ENCODE data around the gene KREMEN1.

The KREMEN1 gene

GRCh38 chr22:29093030-29093429 lies 20.2 kb downstream of the KREMEN1 start:
- peaks cover 3% of the 10 kb centered on the region for H3K27me3 Mint-ChIP-seq (ENCODE audit: low read depth)
- H3K27ac Mint-ChIP-seq: peak overlapping the region; percentile 85 to 89 (median 87)
- H3K4me1 Mint-ChIP-seq: peaks cover 75% of the 10 kb centered on the region
- no peaks in the 10 kb centered on the region for H3K9me3 Mint-ChIP-seq
- H3K36me3 Mint-ChIP-seq (ENCODE audit: low read depth): peaks cover 17% of the 10 kb centered on the region
- TF ChIP-seq CTCF (IDR thresholded peaks at IDR 0.05; ENCODE audit: unreplicated experiment in 3 of 3): no peak
- peak overlapping the region in 1 of 3 experiments; percentile 58 for H3K4me3 Mint-ChIP-seq

DNA sequence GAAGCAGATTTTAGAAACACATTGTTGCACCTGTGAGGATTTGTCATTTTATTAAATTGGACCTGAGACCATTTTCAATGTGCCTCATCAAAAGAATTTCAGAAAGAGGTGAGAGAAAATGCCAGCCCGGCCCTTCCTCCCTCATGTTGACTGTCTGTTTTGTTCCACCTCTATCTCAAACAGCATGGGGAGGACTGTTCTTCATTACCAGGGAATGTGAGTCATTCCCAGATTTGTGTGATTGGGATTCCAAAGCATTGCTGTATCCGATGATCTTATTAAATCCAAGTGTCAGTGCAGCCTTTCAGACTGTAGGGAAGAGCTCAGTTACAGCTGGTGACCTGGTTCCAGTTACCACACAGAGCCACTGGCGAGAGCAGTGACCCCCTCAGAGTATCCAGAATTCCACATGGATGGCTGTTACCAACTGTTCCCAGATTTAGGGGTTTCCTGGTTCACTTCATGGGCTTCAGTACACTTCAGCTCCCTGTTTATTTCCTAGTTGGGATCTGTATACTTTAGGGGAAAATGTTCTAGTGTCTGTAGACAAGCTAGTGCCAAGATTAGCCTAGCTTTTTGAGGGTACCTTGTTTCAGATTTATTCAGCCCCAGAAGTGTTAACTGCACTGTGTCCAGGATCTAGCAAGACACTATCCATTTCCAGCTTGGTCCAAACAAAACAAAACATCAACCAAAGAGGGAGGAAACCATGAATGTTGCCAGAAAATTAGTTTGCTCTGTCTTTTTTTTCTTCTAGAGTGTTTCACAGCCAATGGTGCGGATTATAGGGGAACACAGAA lies 20.9 kb downstream of the KREMEN1 start:
- peak overlapping the region in 2 of 3 experiments; percentile 30 to 58 for H3K4me3 Mint-ChIP-seq
- H3K36me3 Mint-ChIP-seq (ENCODE audit: low read depth): peaks cover 21% of the 10 kb centered on the region
- TF ChIP-seq CTCF (IDR thresholded peaks at IDR 0.05; ENCODE audit: unreplicated experiment in 3 of 3): no peak
- H3K27ac Mint-ChIP-seq: peak overlapping the region; percentile 85 to 89 (median 87)
- H3K9me3 Mint-ChIP-seq: no peaks in the 10 kb centered on the region
- H3K27me3 Mint-ChIP-seq (ENCODE audit: low read depth): peaks cover 3% of the 10 kb centered on the region
- H3K4me1 Mint-ChIP-seq: peaks cover 78% of the 10 kb centered on the region

DNA sequence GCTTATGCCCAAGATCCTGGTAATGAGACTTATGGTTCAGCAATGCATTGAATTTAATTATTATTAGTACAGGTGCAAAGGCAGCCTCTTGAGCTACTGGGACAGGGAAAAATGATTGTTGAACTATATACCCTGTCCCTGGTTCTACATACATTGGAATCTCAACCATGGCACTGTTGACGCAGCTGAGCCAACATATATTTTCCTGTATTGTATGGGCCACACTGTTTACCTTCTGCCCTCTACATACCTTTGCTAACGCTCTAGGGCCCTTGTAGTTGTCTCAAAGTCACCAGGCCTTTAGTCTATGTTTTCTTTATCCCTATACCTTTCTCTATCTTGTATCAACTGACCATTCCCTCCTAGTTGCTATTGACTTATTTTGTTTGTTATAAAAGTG lies 22.6 kb downstream of the KREMEN1 start:
- H3K36me3 Mint-ChIP-seq (ENCODE audit: low read depth): peaks cover 32% of the 10 kb centered on the region

DNA sequence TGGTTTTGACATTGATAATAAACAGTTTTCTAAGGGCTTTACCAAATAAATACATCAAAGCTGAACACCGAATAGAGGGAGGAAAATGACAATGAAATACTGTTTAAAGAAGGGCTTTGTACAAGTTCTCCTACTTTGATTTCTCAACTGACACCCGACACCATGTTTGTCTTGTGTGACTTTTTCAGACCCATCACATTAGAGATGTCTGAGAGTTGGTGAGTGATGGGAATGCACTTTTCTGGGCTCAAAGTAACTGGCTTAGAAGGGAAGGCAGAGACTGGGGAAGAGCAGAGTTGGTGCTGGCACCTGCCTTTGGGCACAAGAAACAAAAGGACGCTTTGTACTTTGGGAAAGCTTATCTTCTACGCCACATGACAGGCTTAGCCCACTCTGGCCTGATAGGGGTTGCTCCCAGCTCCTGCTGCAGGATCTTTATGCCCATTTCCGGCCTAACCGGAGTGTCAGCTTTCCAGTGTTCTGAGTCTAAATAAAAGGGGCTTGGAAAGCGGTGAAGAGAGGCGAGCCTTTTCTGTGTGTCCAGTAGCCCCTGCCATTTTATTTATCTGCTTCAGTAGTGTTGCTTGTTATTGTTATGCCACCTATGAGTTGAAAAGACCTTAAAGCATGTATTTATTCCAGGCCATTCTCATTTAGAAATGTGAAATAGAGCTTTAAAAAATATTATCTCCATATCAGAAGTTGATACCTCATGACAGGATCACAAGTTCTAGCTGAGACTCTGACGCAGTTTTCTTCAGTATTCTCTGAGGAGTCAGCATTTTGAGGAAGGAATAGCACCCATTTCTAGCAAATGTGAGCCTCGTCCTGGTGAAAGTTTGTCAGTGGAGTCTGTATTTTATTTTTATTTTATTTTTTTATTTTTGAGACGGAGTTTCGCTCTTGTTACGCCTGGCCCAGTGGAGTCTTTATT lies 24.2 kb downstream of the KREMEN1 start:
- no peak for TF ChIP-seq CTCF (IDR thresholded peaks at IDR 0.05; ENCODE audit: unreplicated experiment in 3 of 3)
- Mint-ChIP-seq H3K9me3 (no peaks in the 10 kb centered on the region), H3K4me3 (peak overlapping the region in 1 of 3 experiments; percentile 2), H3K27me3 (ENCODE audit: low read depth) (no peaks in the 10 kb centered on the region), H3K27ac (peak overlapping the region; percentile 75 to 89 (median 81)), H3K4me1 (peaks cover 56% of the 10 kb centered on the region), H3K36me3 (ENCODE audit: low read depth) (peaks cover 32% of the 10 kb centered on the region)

More for the DNA sequence above, 22.6 kb downstream of the KREMEN1 start:
- H3K9me3 Mint-ChIP-seq: no peaks in the 10 kb centered on the region
- peaks cover 62% of the 10 kb centered on the region for H3K4me1 Mint-ChIP-seq
- H3K27ac Mint-ChIP-seq: peak overlapping the region in 2 of 3 experiments; percentile 75 to 89
- H3K4me3 Mint-ChIP-seq: no peak overlapping the region
- TF ChIP-seq CTCF (IDR thresholded peaks at IDR 0.05; ENCODE audit: unreplicated experiment in 3 of 3): no peak
- no peaks in the 10 kb centered on the region for H3K27me3 Mint-ChIP-seq (ENCODE audit: low read depth)

- TF ChIP-seq CTCF (IDR thresholded peaks at IDR 0.05; ENCODE audit: unreplicated experiment in 3 of 3): no peak
- H3K4me3 Mint-ChIP-seq: no peak overlapping the region
- H3K27me3 Mint-ChIP-seq (ENCODE audit: low read depth): no peaks in the 10 kb centered on the region
- H3K9me3 Mint-ChIP-seq: no peaks in the 10 kb centered on the region
- peak overlapping the region in 1 of 3 experiments; percentile 38 for H3K27ac Mint-ChIP-seq
- peaks cover 32% of the 10 kb centered on the region for H3K36me3 Mint-ChIP-seq (ENCODE audit: low read depth)
- peaks cover 60% of the 10 kb centered on the region for H3K4me1 Mint-ChIP-seq
These were observed 25.5 kb downstream of the KREMEN1 start for GRCh38 chr22:29098296-29098695.

Data from nephron (organoid).